BJ (cell line): ENCODE results near the gene DHDDS. TPM values are rescaled to one million over a fixed set of nuclear protein-coding genes. Genes with fewer than 3 reads are reported as not detected.

Source experiments
- CTCF ChIA-PET: fragments of 350-600 bp; formaldehyde crosslinking; extraction: SDS; loops from one replicate; lab custom pipeline; 2021; ENCODE audit warnings: antibody characterized with exemption, inconsistent platforms; lab: Yijun Ruan, JAX
- POLR2A ChIA-PET: fragments of 300-600 bp; sonication (Branson Sonifier 250); formaldehyde crosslinking; extraction: SDS; loops from one replicate; lab custom pipeline; 2021; ENCODE audit warnings: antibody characterized with exemption; lab: Charles Lee
- DNase-seq: peaks from one replicate; pipeline ENCODE4 v3.0.0-alpha.2; 2011; ENCODE audit warnings: low read depth
- H3K27me3 ChIP-seq: 2 replicates; pipeline ENCODE4 v1.6.0; 2011; ENCODE audit warnings: low read length; ENCODE audit not compliant: control insufficient read depth, insufficient read depth
- H3K36me3 ChIP-seq: 2 replicates; pipeline ENCODE4 v1.5.1; 2011; ENCODE audit warnings: low read length; ENCODE audit not compliant: control insufficient read depth, insufficient read depth
- H3K4me3 ChIP-seq: 2 replicates; pipeline ENCODE4 v1.5.1; 2011; ENCODE audit warnings: low read depth, mild to moderate bottlenecking, control low read depth, low read length
- CTCF ChIP-seq: IDR thresholded peaks from 2 replicates; pipeline ENCODE4 v1.5.1; 2011; ENCODE audit warnings: low read depth, mild to moderate bottlenecking, control low read depth, inconsistent platforms, low read length, moderate library complexity; ENCODE audit not compliant: insufficient read depth
- polyA plus RNA-seq: library from polyadenylated mRNA; depleted of rRNA; stranded (reverse); fragments of >200 nt; gene quantifications from 2 replicates; pipeline ENCODE4 v1.2.3, GENCODE V29; 2011

The DHDDS gene
- polyA plus RNA-seq, 1 experiment = 46.2 TPM

- POLR2A ChIA-PET = interaction anchor here (0.7 kb wide), 1 partner anchor 369 kb away, joined by 17 read pairs; no protein-coding TSS in a partner anchor
- TF ChIP-seq CTCF = no peak
- no peak for DNase-seq
- peak overlapping the region; percentile 86 for H3K4me3 ChIP-seq
- CTCF ChIA-PET = interaction anchor here (0.6 to 2.4 kb wide), 10 partner anchors 9 to 301 kb away, joined by 3 to 13 read pairs (median 4); no protein-coding TSS in a partner anchor
- H3K36me3 ChIP-seq = peaks cover 20% of the 10 kb centered on the region
- no peaks in the 10 kb centered on the region for H3K27me3 ChIP-seq
These were observed 38.9 kb downstream of the DHDDS start for GRCh38 chr1:26470878-26471497.

DNA sequence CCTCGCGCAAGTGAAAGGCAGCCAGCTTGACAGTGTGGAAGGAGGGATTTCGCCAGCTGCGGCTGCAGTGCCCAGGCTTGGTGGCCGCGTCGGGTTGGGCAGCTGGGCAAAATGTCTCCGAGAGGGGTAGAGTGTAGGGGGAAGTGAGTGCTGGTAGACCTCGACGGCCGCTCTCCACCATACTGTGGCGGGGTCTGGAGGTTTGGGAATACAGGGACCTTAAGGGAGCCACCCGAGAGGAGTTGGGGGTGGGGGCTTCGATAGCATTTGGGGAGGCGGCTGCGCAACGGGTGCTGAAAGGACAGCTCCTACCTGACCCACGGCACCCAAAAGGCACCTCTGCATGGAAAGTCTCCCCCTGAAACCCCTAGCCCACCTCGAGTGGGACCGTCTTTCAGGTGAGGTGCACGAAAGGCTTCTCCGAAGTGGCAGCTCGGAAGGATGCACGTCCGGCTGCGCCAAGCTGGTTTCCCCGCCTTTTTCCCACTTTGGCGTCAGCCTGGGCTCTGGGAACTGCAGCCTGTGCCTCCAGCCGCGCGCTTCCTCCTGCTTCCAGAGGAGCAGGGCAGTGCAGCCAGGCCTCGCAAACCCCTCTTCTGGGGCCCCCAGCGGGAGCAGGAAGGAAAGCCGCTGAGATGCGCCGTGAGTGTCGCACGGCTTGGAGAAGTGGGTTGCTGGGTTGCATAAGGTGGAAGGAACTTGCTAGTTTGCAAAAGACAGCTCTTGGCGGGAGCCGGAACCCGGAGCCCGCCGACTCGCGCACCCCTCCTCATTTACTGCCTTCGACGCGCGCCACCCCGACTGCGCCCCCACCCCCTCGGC, 39.6 kb downstream of the DHDDS start:
- no peaks in the 10 kb centered on the region for H3K27me3 ChIP-seq
- DNase-seq = peak; percentile 16
- CTCF ChIA-PET = interaction anchor here (0.5 to 2.4 kb wide), 7 partner anchors 10 to 240 kb away, joined by 3 to 13 read pairs (median 3); no protein-coding TSS in a partner anchor
- H3K36me3 ChIP-seq = peaks cover 17% of the 10 kb centered on the region
- POLR2A ChIA-PET = no interaction called here
- peak overlapping the region; percentile 86 for H3K4me3 ChIP-seq
- TF ChIP-seq CTCF = no peak

DNA sequence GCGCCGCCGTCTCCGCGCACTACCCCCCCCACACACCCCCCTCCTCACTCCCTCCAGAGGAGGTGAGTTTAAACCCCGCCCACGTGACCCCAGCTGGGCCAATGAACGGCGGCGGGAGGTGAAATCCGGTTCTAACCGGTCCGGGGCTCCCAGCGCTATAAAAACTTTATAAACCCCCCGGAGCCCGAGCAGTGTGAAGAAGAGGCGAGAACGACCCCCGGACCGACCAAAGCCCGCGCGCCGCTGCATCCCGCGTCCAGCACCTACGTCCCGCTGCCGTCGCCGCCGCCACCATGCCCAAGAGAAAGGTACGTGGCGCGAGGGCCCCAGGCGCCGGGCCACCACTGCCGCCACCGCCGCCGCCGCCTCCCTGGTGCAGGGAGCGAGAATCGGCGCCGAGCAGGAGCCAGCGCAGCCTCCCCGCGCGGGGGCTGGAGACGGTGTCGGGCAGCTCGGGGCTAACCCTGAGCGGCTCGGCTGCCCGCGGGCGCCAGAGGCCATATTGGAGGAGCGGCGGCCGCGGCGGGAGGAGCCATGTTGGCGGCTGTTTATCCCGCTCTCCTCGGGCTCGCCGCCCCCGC, 40.3 kb downstream of the DHDDS start, which contains the start of gene HMGN2:
HMGN2 (plus strand) TSS at position 121 of the 581 bp plus-strand sequence; CDS start at position 294, 173 bp downstream.
- no peak for TF ChIP-seq CTCF
- Histone ChIP-seq H3K27me3 (no peaks in the 10 kb centered on the region), H3K36me3 (peaks cover 15% of the 10 kb centered on the region), H3K4me3 (peak within 1 kb of the TSS; percentile 86)
- DNase-seq = peak; percentile 31
- CTCF ChIA-PET = interaction anchor here (0.5 to 2.4 kb wide), 5 partner anchors 21 to 241 kb away, joined by 3 to 13 read pairs (median 3); no protein-coding TSS in a partner anchor
- POLR2A ChIA-PET = interaction anchor here (0.7 kb wide), 1 partner anchor 103 kb away, joined by 3 read pairs; no protein-coding TSS in a partner anchor

DNA sequence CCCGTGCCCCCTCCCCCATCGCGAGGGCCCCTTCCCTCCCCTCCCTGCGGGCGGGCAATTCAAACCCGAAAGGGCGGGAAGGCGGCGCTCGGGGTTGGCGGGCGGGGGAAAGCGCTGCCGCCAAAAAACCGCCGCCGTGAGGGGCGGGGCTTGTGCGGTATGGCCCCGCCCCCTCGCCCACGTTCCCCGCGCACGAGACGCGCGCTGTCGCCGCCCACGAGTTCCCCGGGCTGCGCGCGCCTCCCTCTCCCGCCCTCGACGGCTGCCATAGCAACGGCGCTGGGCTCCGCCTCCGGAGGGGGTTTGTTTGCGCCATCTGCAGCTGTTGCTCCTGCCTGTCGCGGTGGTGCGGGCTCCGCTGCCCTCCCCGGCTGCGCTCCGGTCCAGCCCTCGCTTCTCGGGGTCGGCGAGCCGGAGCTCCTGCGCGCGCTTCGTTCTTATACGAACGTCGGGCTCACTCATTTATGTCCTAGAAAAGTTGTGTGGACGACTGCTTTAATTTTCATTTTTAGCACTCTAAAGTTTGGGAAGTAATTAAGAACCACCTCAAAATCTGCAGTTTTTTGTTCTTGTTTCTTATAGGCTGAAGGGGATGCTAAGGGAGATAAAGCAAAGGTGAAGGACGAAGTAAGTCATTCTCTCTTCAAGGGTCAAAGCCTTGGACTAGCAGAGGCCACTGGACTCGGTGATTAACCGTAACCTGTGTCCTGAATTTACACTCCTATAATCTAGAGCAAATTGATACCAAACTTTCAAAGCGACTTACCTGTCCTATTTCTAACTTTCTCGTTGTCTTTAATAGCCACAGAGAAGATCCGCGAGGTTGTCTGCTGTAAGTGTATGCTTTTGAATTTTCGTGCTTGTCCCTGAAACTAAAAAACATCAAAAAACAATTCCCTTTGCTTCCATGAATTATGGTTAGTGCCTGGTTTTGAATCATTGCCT, 41.1 kb downstream of the DHDDS start:
- no peak for TF ChIP-seq CTCF
- ChIA-PET CTCF (interaction anchor here (0.6 kb wide), 1 partner anchor 202 kb away, joined by 3 read pairs; no protein-coding TSS in a partner anchor), POLR2A (interaction anchor here (0.7 kb wide), 1 partner anchor 104 kb away, joined by 3 read pairs; no protein-coding TSS in a partner anchor)
- Histone ChIP-seq H3K4me3 (peak overlapping the region; percentile 86), H3K36me3 (peaks cover 12% of the 10 kb centered on the region), H3K27me3 (no peaks in the 10 kb centered on the region)
- DNase-seq = peak; percentile 60
